GM19372 (cell line): ENCODE data around the gene RFT1.

Source experiments
- ATAC-seq: cut with Tn5 transposase; IDR thresholded peaks from one replicate; pipeline ENCODE4 v1.9.1; 2021; ENCODE audit warnings: mild to moderate bottlenecking, low read depth, moderate library complexity; ENCODE audit not compliant: unreplicated experiment

Gene RFT1

DNA sequence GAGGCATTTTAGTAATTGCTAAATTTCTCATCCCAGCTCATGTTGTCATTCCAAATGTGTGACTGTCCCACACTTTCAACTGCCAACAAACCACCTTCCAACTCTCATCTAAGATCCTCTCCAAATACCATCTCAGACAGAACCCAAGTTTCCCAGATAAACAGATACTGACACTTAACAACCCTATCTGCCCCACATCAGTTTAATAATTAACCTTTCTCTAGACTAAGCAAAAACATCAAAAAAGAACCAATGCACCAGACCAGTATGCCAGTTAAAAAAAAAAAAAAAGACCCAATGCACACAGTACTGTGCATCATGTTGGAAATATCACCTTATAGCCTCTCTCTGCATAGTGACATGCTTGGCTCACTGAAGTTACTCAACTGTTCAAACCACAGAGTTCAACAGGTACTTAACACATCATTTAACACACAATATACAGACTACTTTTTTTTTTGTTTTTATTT, 89.8 kb downstream of the RFT1 start:
- ATAC-seq, result no peak

DNA sequence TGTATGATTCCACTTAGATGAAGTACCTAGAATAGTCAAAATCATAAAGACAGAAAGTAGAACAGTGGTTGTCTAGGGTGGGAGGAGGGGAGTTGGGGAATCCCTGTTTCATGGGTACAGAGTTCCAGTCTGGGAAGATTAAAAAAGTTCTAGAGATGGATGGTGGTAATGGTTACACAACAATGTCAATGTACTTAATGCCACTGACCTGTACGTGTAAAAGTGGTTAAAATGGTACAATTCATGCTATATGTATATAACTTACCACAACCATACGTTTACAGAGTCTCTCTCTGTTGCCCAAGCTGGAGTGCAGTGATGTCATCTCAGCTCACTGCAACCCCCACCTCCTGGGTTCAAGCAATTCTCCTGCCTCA, 90.9 kb downstream of the RFT1 start:
- no peak for ATAC-seq

DNA sequence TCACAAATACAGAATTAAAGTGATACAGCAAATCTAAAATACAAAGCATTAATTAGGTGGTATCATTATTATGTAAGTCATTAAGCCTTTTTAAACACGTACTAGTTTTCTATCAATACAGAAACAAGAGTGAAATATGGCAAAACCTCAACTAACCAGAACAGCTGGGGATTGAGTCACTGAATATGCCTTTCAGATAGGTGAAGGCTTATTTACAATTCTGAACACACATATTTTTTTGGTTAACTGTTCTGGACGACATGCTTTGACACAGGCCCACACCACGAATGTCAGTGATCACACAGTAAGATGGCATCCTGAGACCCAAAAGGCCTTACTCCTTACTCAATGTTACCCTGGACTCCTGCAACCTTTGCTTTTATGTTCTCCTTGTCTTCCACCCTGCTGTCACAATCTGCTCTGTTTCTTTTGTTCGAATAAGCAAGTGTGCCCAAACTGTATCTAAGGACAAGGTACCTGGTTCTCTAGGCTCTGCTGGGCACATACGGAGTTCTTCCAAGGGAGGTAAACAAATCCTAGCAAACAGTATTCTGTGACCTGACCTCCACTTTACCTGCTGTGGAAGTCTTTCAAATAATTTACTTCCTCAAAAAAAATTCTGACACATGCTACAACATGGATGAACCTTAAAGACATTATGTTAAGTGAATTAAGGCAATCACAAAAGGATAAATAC, 91.4 kb downstream of the RFT1 start:
- no peak for ATAC-seq
